Endothelial cell of umbilical vein (primary cell): ENCODE measurements around the gene EBF4. TPM values are rescaled to one million over a fixed set of nuclear protein-coding genes. Genes with fewer than 3 reads are reported as not detected.

ENCODE experiments used
- BruUV-seq: library from RNA; stranded (reverse); fragments of 400-500 nt; replicated peaks from 2 replicates; lab custom pipeline; 2021; lab: Mats Ljungman, UMichigan
- CTCF ChIA-PET: fragments of 300-600, 350-600 bp; sonication (Branson Sonifier 250); formaldehyde crosslinking; loops from one replicate; lab custom pipeline; 2021; ENCODE audit warnings: antibody characterized with exemption, inconsistent platforms; lab: Charles Lee
- POLR2A ChIA-PET: fragments of 300-600, 350-600 bp; sonication (Branson Sonifier 250); formaldehyde crosslinking; loops from one replicate; lab custom pipeline; 2021; ENCODE audit warnings: antibody characterized with exemption, inconsistent platforms; lab: Charles Lee
- DNase-seq: peaks from one replicate; pipeline ENCODE4 v3.0.0-alpha.2; 2011; ENCODE audit warnings: low read depth, low spot score
- FAIRE-seq: peaks from 2 replicates; lab custom pipeline; 2011; peaks lifted over from hg19 to GRCh38; lab: Jason Lieb, UNC
- H2AFZ ChIP-seq: 2 replicates; pipeline ENCODE4 v1.6.0; 2012; ENCODE audit warnings: low read depth, low read length, control low read depth, inconsistent platforms
- H3K27ac ChIP-seq: 2 replicates; pipeline ENCODE4 v1.5.1; 2011; ENCODE audit warnings: low read depth, mild to moderate bottlenecking, control low read depth, low read length, moderate library complexity; ENCODE audit not compliant: insufficient read depth
- H3K27me3 ChIP-seq, 2 experiments: 2 replicates each; pipeline versions ENCODE4 v1.6.0 to v1.6.1; 2011; ENCODE audit warnings: low read length in 2 of 2, mixed read lengths in 1 of 2; ENCODE audit not compliant: control insufficient read depth in 2 of 2, insufficient read depth in 2 of 2
- H3K36me3 ChIP-seq, 2 experiments: 2 replicates in 1 of 2; 3 replicates in 1 of 2; pipeline ENCODE4 v1.5.1; 2011; ENCODE audit warnings: low read length in 2 of 2, mild to moderate bottlenecking in 1 of 2, moderate library complexity in 1 of 2; ENCODE audit not compliant: control insufficient read depth in 2 of 2, insufficient read depth in 2 of 2; ENCODE audit errors: extremely low read depth in 1 of 2
- H3K4me1 ChIP-seq: 3 replicates; pipeline ENCODE4 v1.5.1; 2011; ENCODE audit warnings: mild to moderate bottlenecking, low read length; ENCODE audit not compliant: control insufficient read depth, insufficient read depth; ENCODE audit errors: extremely low read depth
- H3K4me2 ChIP-seq: 2 replicates; pipeline ENCODE4 v1.6.1; 2011; ENCODE audit warnings: low read length, control low read depth, mixed read lengths; ENCODE audit not compliant: insufficient read depth
- H3K4me3 ChIP-seq, 3 experiments: fragments of 200-600 bp in 1 of 3; sonication (generic), shearing (Covaris generic) in 1 of 3; replicated peaks in 1 of 3; 2 replicates each; pipeline ENCODE4 v1.5.1; 2011 to 2016; ENCODE audit warnings: control low read depth in 3 of 3, low read length in 3 of 3, mild to moderate bottlenecking in 2 of 3, inconsistent platforms in 1 of 3, low read depth in 1 of 3, moderate library complexity in 1 of 3; ENCODE audit not compliant: insufficient read depth in 1 of 3
- H3K79me2 ChIP-seq: 2 replicates; pipeline ENCODE4 v1.6.0; 2012; ENCODE audit warnings: low read length, inconsistent platforms; ENCODE audit not compliant: control insufficient read depth, insufficient read depth
- H3K9ac ChIP-seq: replicated peaks from 2 replicates; pipeline ENCODE3; 2011; ENCODE audit warnings: low read length, control low read depth; ENCODE audit not compliant: insufficient read depth; ENCODE audit errors: extremely low read depth
- H3K9me1 ChIP-seq: replicated peaks from 3 replicates; pipeline ENCODE4 v1.6.0; 2011; ENCODE audit warnings: mild to moderate bottlenecking, low read length; ENCODE audit not compliant: control insufficient read depth, insufficient read depth; ENCODE audit errors: extremely low read depth
- H3K9me3 ChIP-seq: replicated peaks from 2 replicates; pipeline ENCODE4 v1.5.1; 2012; ENCODE audit warnings: low read length, inconsistent platforms; ENCODE audit not compliant: control insufficient read depth, insufficient read depth
- H4K20me1 ChIP-seq: replicated peaks from 2 replicates; pipeline ENCODE3; 2011; ENCODE audit warnings: mild to moderate bottlenecking, low read length; ENCODE audit not compliant: control insufficient read depth, insufficient read depth; ENCODE audit errors: extremely low read depth
- CTCF ChIP-seq, 2 donors: IDR thresholded peaks; 1 replicate in 1 of 2; 2 replicates in 1 of 2; pipeline ENCODE4 v1.5.1; 2011; ENCODE audit warnings: low read length in 2 of 2, mild to moderate bottlenecking in 2 of 2, moderate library complexity in 2 of 2, control low read depth in 1 of 2, inconsistent platforms in 1 of 2, low read depth in 1 of 2; ENCODE audit not compliant: insufficient read depth in 1 of 2; ENCODE audit errors: extremely low read depth in 1 of 2
- EZH2 ChIP-seq: IDR thresholded peaks from 2 replicates; pipeline ENCODE4 v1.6.1; 2012; ENCODE audit warnings: borderline replicate concordance, low read depth, mild to moderate bottlenecking, moderate library complexity, low read length, inconsistent platforms; ENCODE audit not compliant: severe bottlenecking
- FOS ChIP-seq: IDR thresholded peaks from 2 replicates; pipeline ENCODE4 v1.6.1; 2011; ENCODE audit warnings: mild to moderate bottlenecking, low read length, moderate library complexity, borderline replicate concordance; ENCODE audit not compliant: insufficient read depth
- GATA2 ChIP-seq: IDR thresholded peaks from 2 replicates; pipeline ENCODE4 v1.7.0; 2011; ENCODE audit warnings: low read depth, mild to moderate bottlenecking, moderate library complexity, mixed read lengths, low read length; ENCODE audit not compliant: insufficient read length, insufficient read depth
- JUN ChIP-seq: IDR thresholded peaks from 2 replicates; pipeline ENCODE4 v1.6.1; 2011; ENCODE audit warnings: borderline replicate concordance, low read depth; ENCODE audit not compliant: insufficient read length, insufficient read depth
- MYC ChIP-seq: IDR thresholded peaks from one replicate; pipeline ENCODE4 v1.6.1; 2011; ENCODE audit warnings: mild to moderate bottlenecking, low read depth, low read length
- POLR2A ChIP-seq: IDR thresholded peaks from 2 replicates; pipeline ENCODE4 v1.6.1; 2012; ENCODE audit warnings: low read depth, mild to moderate bottlenecking, control low read depth, low read length
- POLR2AphosphoS5 ChIP-seq: IDR thresholded peaks from 2 replicates; pipeline ENCODE4 v1.6.1; 2012; ENCODE audit warnings: low read depth, mild to moderate bottlenecking, control low read depth, low read length, moderate library complexity; ENCODE audit not compliant: insufficient read depth
- dilution Hi-C: fragments of 300-500 bp; cut with MboI; formaldehyde crosslinking; loops from one replicate; pipeline ENCODE4 v1.15.0; 2019; ENCODE audit warnings: low sequenced_read_pairs; ENCODE audit not compliant: extremely low pct_ligation_motif_present
- intact Hi-C: fragments of 100-400 bp; cut with micrococcal nuclease; formaldehyde crosslinking; loops from one replicate; pipeline ENCODE4 v1.10.0; 2022
- polyA plus RNA-seq, 4 experiments: library from polyadenylated mRNA; depleted of rRNA in 3 of 4; stranded (reverse) in 3 of 4; unstranded in 1 of 4; fragments of >200 nt; gene quantifications; 2 replicates each; pipeline versions ENCODE4 v1.2.1 to v1.2.3, GENCODE V29; 2011 to 2012; ENCODE audit warnings: missing spikeins in 1 of 4
- total RNA-seq: library from RNA; stranded (reverse); gene quantifications from 2 replicates; pipeline ENCODE4 v1.2.3, GENCODE V29; 2021
- TF ChIP-seq, protein P1 (sequence below): IDR thresholded peaks from 2 replicates; pipeline ENCODE4 v1.6.1; 2011; ENCODE audit not compliant: insufficient read depth, insufficient read length

EBF4 gene
- total and polyA plus RNA-seq, 2 donors (not counting 3 experiments of a cell fraction or from before 2014, with no cell fraction given): 2.7 to 3.4 TPM

- Histone ChIP-seq H3K9ac (no peak overlapping the region), H3K27me3 (peaks cover 2 to 11% of the 10 kb centered on the region in 2 experiments), H3K79me2 (no peaks in the 10 kb centered on the region), H3K9me3 (no peaks in the 10 kb centered on the region), H3K4me3 (no peak overlapping the region), H3K4me1 (no peaks in the 10 kb centered on the region), H3K27ac (no peak overlapping the region), H2AFZ (no peak overlapping the region), H3K36me3 (no peaks in the 10 kb centered on the region), H3K9me1 (no peaks in the 10 kb centered on the region), H4K20me1 (no peaks in the 10 kb centered on the region), H3K4me2 (no peak overlapping the region)
- TF ChIP-seq EZH2: no peak
- no peak for TF ChIP-seq CTCF (IDR thresholded peaks at IDR 0.05; ENCODE audit: extremely low read depth in 1 of 2, insufficient read depth in 1 of 2, low read depth in 1 of 2, low read length in 2 of 2)
- TF ChIP-seq POLR2AphosphoS5: no peak
- TF ChIP-seq MYC: no peak
- TF ChIP-seq JUN: no peak
- TF ChIP-seq FOS: no peak
- TF ChIP-seq, protein P1, sequence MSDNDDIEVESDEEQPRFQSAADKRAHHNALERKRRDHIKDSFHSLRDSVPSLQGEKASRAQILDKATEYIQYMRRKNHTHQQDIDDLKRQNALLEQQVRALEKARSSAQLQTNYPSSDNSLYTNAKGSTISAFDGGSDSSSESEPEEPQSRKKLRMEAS: no peak
- TF ChIP-seq GATA2: no peak
- no peak for TF ChIP-seq POLR2A
- no TSS peak for BruUV-seq
- CTCF ChIA-PET: interaction anchor here (4.0 kb wide), 1 partner anchor 9 kb away, joined by 16 read pairs; no protein-coding TSS in a partner anchor
- POLR2A ChIA-PET: no interaction called here
- FAIRE-seq (no peak), DNase-seq (no peak)
- intact Hi-C loops (no loop called here), dilution Hi-C loops (no loop called here)
Measured at GRCh38 chr20:2738331-2739041, 45.9 kb downstream of the EBF4 start.
